ENCODE data around the gene FBXL17. TPM values are rescaled to one million over a fixed set of nuclear protein-coding genes. Genes with fewer than 3 reads are reported as not detected.

Gene FBXL17
- total RNA-seq, 2 donors from 2014 or later: 14.1 to 22.8 TPM

DNA sequence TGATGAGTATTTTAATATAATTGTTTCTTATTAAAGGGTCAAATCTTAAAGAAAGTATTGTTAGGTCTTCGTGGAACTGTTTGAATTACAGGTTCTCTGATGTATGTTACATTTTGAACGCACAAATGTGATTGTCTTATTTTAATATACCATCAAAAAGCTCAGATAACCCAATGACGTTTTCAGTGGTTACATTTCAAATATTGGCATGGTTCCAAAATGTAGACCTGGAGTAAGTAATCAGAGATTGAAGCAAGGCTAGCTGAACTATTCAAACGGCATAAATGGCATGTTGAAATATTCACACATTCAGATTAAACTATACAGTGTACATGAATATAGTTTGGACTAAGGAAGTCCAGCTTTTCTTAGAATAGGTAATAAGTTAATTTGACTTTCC lies 429.4 kb downstream of the FBXL17 start:
- intact Hi-C loops (cut with DNase I): no loop called here
- Histone ChIP-seq H3K4me3 (no peak overlapping the region), H3K4me1 (no peaks in the 10 kb centered on the region), H3K27me3 (no peaks in the 10 kb centered on the region), H3K27ac (no peak overlapping the region), H3K36me3 (no peaks in the 10 kb centered on the region), H3K9me3 (no peaks in the 10 kb centered on the region), H3K9ac (ENCODE audit: low read depth in 2 of 2, low read length in 2 of 2) (no peak overlapping the region)
- no peak for DNase-seq
- TF ChIP-seq, protein P1, sequence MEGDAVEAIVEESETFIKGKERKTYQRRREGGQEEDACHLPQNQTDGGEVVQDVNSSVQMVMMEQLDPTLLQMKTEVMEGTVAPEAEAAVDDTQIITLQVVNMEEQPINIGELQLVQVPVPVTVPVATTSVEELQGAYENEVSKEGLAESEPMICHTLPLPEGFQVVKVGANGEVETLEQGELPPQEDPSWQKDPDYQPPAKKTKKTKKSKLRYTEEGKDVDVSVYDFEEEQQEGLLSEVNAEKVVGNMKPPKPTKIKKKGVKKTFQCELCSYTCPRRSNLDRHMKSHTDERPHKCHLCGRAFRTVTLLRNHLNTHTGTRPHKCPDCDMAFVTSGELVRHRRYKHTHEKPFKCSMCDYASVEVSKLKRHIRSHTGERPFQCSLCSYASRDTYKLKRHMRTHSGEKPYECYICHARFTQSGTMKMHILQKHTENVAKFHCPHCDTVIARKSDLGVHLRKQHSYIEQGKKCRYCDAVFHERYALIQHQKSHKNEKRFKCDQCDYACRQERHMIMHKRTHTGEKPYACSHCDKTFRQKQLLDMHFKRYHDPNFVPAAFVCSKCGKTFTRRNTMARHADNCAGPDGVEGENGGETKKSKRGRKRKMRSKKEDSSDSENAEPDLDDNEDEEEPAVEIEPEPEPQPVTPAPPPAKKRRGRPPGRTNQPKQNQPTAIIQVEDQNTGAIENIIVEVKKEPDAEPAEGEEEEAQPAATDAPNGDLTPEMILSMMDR (IDR thresholded peaks at IDR 0.05): no peak

DNA sequence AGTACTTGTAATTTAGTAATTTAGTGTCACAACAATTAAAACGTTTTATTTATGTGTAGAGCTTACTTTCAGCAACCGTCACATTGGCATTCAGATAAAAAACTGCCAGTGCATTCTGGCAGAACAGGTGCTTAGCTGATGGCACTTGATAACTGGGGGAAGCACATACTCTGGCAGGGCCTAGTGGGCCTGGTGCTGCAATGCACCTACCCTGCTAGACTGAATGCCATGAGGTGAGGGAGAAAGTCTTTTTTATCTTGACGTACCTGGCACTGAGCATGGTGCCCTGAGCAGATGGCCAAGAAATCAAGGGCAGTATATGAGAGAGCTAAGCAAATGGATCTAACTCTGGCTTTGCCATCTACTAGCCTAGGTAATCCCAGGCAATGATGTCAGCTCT lies 430.6 kb downstream of the FBXL17 start:
- no peak overlapping the region for H3K27ac ChIP-seq
- H3K27me3 ChIP-seq: no peaks in the 10 kb centered on the region
- H3K9ac ChIP-seq (ENCODE audit: low read depth in 2 of 2, low read length in 2 of 2): no peak overlapping the region
- TF ChIP-seq, protein P1 (IDR thresholded peaks at IDR 0.05): no peak
- DNase-seq: no peak
- H3K4me1 ChIP-seq: no peaks in the 10 kb centered on the region
- H3K9me3 ChIP-seq: no peaks in the 10 kb centered on the region
- intact Hi-C loops (cut with DNase I): no loop called here
- no peaks in the 10 kb centered on the region for H3K36me3 ChIP-seq
- H3K4me3 ChIP-seq: no peak overlapping the region

DNA sequence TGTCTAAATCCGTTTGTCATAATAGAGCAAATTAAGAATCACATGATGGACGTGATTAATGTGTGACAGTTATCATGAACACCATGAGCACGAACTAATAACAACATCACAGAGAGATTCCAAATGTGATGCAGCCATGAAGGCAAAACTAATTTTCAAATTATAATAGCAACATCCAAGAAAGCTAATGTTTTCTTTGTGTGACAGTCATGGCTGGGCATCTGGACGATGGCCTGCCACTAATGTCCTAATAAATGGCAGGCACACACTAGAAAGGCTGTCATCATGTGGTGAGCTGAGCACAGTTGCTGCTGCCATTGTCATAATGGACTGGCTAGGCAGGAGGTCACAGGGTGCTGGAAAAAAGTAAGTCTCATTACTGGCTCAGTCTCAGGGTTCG lies 431.1 kb downstream of the FBXL17 start:
- no peak for DNase-seq
- H3K27me3 ChIP-seq: no peaks in the 10 kb centered on the region
- H3K9ac ChIP-seq (ENCODE audit: low read depth in 2 of 2, low read length in 2 of 2): no peak overlapping the region
- no peaks in the 10 kb centered on the region for H3K36me3 ChIP-seq
- no peaks in the 10 kb centered on the region for H3K4me1 ChIP-seq
- no peak overlapping the region for H3K4me3 ChIP-seq
- TF ChIP-seq, protein P1 (IDR thresholded peaks at IDR 0.05): no peak
- intact Hi-C loops (cut with DNase I): no loop called here
- H3K27ac ChIP-seq: no peak overlapping the region
- H3K9me3 ChIP-seq: no peaks in the 10 kb centered on the region

DNA sequence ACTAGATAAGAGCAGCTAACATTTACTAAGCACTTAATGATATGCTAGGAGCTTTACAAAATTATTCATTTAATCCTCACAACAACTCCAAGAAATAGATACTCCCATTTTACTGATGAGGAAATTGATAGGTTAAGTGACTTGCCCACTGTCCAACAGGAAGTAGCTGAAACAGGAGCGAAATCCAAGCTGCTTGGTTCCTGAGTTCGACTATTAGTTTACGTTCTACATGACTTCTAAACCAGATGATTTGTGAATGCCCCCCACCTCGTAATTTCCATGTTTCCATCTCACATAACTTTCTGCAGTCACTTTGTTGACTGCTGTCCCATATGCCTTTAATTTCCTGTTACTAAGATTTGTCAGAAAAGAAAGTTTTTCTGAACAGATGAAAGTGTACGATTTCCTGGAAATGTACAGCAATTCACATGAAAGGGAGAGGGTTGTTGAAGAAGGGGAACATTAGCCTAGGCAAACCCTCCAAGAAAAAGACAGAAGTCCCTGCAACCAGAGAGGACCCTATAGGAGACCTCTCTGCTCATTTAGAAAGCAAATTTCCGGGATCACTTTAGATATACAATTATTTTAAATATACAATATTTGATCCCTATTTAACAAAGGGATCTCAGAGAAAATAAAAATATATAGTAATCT lies 432.1 kb downstream of the FBXL17 start:
- Histone ChIP-seq H3K27me3 (no peaks in the 10 kb centered on the region), H3K9ac (ENCODE audit: low read depth in 2 of 2, low read length in 2 of 2) (no peak overlapping the region), H3K9me3 (no peaks in the 10 kb centered on the region), H3K4me1 (no peaks in the 10 kb centered on the region), H3K4me3 (no peak overlapping the region), H3K27ac (no peak overlapping the region), H3K36me3 (no peaks in the 10 kb centered on the region)
- no peak for DNase-seq
- intact Hi-C loops (cut with DNase I): no loop called here
- TF ChIP-seq, protein P1 (IDR thresholded peaks at IDR 0.05): no peak

DNA sequence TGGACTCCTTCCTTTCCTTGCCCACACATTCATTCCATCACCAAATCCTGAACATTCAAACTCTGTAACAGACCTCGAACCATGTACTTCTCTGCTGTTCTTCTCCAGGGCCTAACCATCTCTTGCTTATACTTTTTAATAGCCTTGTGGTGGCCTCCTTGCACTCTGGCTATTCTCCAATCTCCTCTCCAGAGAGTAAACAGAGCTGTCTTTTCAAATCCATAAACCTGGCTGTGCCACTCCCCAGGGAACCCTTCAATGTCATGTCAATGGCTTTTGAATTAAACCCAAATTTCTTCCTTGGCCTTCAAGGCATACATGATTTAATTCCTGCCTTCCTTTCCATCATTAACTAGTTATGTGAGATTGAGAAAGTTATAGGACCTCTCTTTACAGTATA lies 433.5 kb downstream of the FBXL17 start:
- no peak for DNase-seq
- TF ChIP-seq, protein P1 (IDR thresholded peaks at IDR 0.05): no peak
- Histone ChIP-seq H3K27me3 (no peaks in the 10 kb centered on the region), H3K4me1 (no peaks in the 10 kb centered on the region), H3K27ac (no peak overlapping the region), H3K4me3 (no peak overlapping the region), H3K9ac (ENCODE audit: low read depth in 2 of 2, low read length in 2 of 2) (no peak overlapping the region), H3K36me3 (no peaks in the 10 kb centered on the region), H3K9me3 (no peaks in the 10 kb centered on the region)
- intact Hi-C loops (cut with DNase I): no loop called here
